ENCODE results near the gene CSNK2A2.

DNA sequence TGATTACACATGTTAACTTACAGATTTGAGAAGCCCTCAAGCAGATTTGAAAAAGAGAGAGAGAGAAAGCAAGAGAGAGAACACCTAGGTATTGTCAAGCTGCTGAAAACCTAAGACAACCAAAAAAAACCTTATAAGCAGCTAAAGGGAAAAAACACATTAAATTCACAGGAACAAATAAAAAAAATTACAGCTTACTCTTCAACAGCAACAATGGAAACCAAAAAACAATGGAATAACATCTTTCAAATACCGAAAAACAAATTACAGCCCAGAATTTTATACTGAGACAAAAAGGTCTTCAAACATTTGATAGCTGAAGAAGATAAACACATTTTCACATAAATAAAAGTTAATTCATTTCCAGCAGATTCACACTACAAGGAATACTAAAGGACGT is 60.3 kb downstream of the CSNK2A2 start:
- TF ChIP-seq POLR2A (IDR thresholded peaks at IDR 0.05; ENCODE audit: low read length) (no peak), GATA1 (IDR thresholded peaks at IDR 0.05; ENCODE audit: low read depth, low read length) (no peak)
